ENCODE data around the gene SGPL1. TPM values are rescaled to one million over a fixed set of nuclear protein-coding genes. Genes with fewer than 3 reads are reported as not detected.
A peak's percentile ranks its signal among the peaks of the same experiment; 100 is the strongest.

Gene SGPL1
- total RNA-seq, 1 experiment from 2014 or later: 35.1 TPM

- no peak for DNase-seq
- Histone ChIP-seq H3K27me3 (ENCODE audit: control insufficient read depth, insufficient read depth, low read length) (no peaks in the 10 kb centered on the region), H3K4me3 (ENCODE audit: insufficient read depth, low read depth, low read length) (no peak overlapping the region), H3K36me3 (replicated peaks; ENCODE audit: control insufficient read depth, insufficient read depth, low read length) (no peaks in the 10 kb centered on the region)
These were observed 38.5 kb upstream of the SGPL1 start for GRCh38 chr10:70777063-70777875.

GRCh38 chr10:70778267-70778924 lies 37.4 kb upstream of the SGPL1 start:
- Histone ChIP-seq H3K27me3 (ENCODE audit: control insufficient read depth, insufficient read depth, low read length) (no peaks in the 10 kb centered on the region), H3K4me3 (ENCODE audit: insufficient read depth, low read depth, low read length) (no peak overlapping the region), H3K36me3 (replicated peaks; ENCODE audit: control insufficient read depth, insufficient read depth, low read length) (no peaks in the 10 kb centered on the region)
- DNase-seq: peak; percentile 42

- Histone ChIP-seq H3K27me3 (ENCODE audit: control insufficient read depth, insufficient read depth, low read length) (no peaks in the 10 kb centered on the region), H3K4me3 (ENCODE audit: insufficient read depth, low read depth, low read length) (no peak overlapping the region), H3K36me3 (replicated peaks; ENCODE audit: control insufficient read depth, insufficient read depth, low read length) (no peaks in the 10 kb centered on the region)
- DNase-seq: no peak
These were observed 36.7 kb upstream of the SGPL1 start for GRCh38 chr10:70779088-70779487.

GRCh38 chr10:70779511-70780369 lies 36.0 kb upstream of the SGPL1 start:
- DNase-seq: peak; percentile 13
- H3K36me3 ChIP-seq (replicated peaks; ENCODE audit: control insufficient read depth, insufficient read depth, low read length): no peaks in the 10 kb centered on the region
- no peak overlapping the region for H3K4me3 ChIP-seq (ENCODE audit: insufficient read depth, low read depth, low read length)
- no peaks in the 10 kb centered on the region for H3K27me3 ChIP-seq (ENCODE audit: control insufficient read depth, insufficient read depth, low read length)

- no peaks in the 10 kb centered on the region for H3K36me3 ChIP-seq (replicated peaks; ENCODE audit: control insufficient read depth, insufficient read depth, low read length)
- no peak overlapping the region for H3K4me3 ChIP-seq (ENCODE audit: insufficient read depth, low read depth, low read length)
- DNase-seq: peak; percentile 19
- H3K27me3 ChIP-seq (ENCODE audit: control insufficient read depth, insufficient read depth, low read length): no peaks in the 10 kb centered on the region
These were observed 35.4 kb upstream of the SGPL1 start for GRCh38 chr10:70780370-70780760.

- Histone ChIP-seq H3K4me3 (ENCODE audit: insufficient read depth, low read depth, low read length) (no peak overlapping the region), H3K36me3 (replicated peaks; ENCODE audit: control insufficient read depth, insufficient read depth, low read length) (no peaks in the 10 kb centered on the region), H3K27me3 (ENCODE audit: control insufficient read depth, insufficient read depth, low read length) (no peaks in the 10 kb centered on the region)
- DNase-seq: no peak
These were observed 35.0 kb upstream of the SGPL1 start for GRCh38 chr10:70780772-70781171.

GRCh38 chr10:70781461-70782051 lies 34.2 kb upstream of the SGPL1 start:
- Histone ChIP-seq H3K36me3 (replicated peaks; ENCODE audit: control insufficient read depth, insufficient read depth, low read length) (no peaks in the 10 kb centered on the region), H3K27me3 (ENCODE audit: control insufficient read depth, insufficient read depth, low read length) (no peaks in the 10 kb centered on the region), H3K4me3 (ENCODE audit: insufficient read depth, low read depth, low read length) (no peak overlapping the region)
- peak; percentile 16 for DNase-seq

GRCh38 chr10:70782086-70782745 lies 33.5 kb upstream of the SGPL1 start:
- H3K36me3 ChIP-seq (replicated peaks; ENCODE audit: control insufficient read depth, insufficient read depth, low read length): no peaks in the 10 kb centered on the region
- H3K27me3 ChIP-seq (ENCODE audit: control insufficient read depth, insufficient read depth, low read length): no peaks in the 10 kb centered on the region
- DNase-seq: peak; percentile 13
- H3K4me3 ChIP-seq (ENCODE audit: insufficient read depth, low read depth, low read length): no peak overlapping the region

GRCh38 chr10:70782746-70783680 lies 32.7 kb upstream of the SGPL1 start:
- DNase-seq: no peak
- no peaks in the 10 kb centered on the region for H3K27me3 ChIP-seq (ENCODE audit: control insufficient read depth, insufficient read depth, low read length)
- H3K36me3 ChIP-seq (replicated peaks; ENCODE audit: control insufficient read depth, insufficient read depth, low read length): no peaks in the 10 kb centered on the region
- H3K4me3 ChIP-seq (ENCODE audit: insufficient read depth, low read depth, low read length): no peak overlapping the region

GRCh38 chr10:70784016-70784415 lies 31.7 kb upstream of the SGPL1 start:
- no peak overlapping the region for H3K4me3 ChIP-seq (ENCODE audit: insufficient read depth, low read depth, low read length)
- H3K36me3 ChIP-seq (replicated peaks; ENCODE audit: control insufficient read depth, insufficient read depth, low read length): no peaks in the 10 kb centered on the region
- no peak for DNase-seq
- no peaks in the 10 kb centered on the region for H3K27me3 ChIP-seq (ENCODE audit: control insufficient read depth, insufficient read depth, low read length)

- no peak overlapping the region for H3K4me3 ChIP-seq (ENCODE audit: insufficient read depth, low read depth, low read length)
- peak; percentile 22 for DNase-seq
- no peaks in the 10 kb centered on the region for H3K27me3 ChIP-seq (ENCODE audit: control insufficient read depth, insufficient read depth, low read length)
- no peaks in the 10 kb centered on the region for H3K36me3 ChIP-seq (replicated peaks; ENCODE audit: control insufficient read depth, insufficient read depth, low read length)
These were observed 31.3 kb upstream of the SGPL1 start for GRCh38 chr10:70784471-70784870.

- Histone ChIP-seq H3K27me3 (ENCODE audit: control insufficient read depth, insufficient read depth, low read length) (no peaks in the 10 kb centered on the region), H3K36me3 (replicated peaks; ENCODE audit: control insufficient read depth, insufficient read depth, low read length) (no peaks in the 10 kb centered on the region), H3K4me3 (ENCODE audit: insufficient read depth, low read depth, low read length) (no peak within 1 kb of the TSS)
- DNase-seq: peak; percentile 38
These were observed 30.6 kb upstream of the SGPL1 start, which contains the start of gene TBATA for GRCh38 chr10:70785190-70785589. Gene TBATA, minus strand, starts transcription at chr10:70785377. Its CDS starts 1,998 bp downstream, at chr10:70783379.

- no peak for DNase-seq
- H3K36me3 ChIP-seq (replicated peaks; ENCODE audit: control insufficient read depth, insufficient read depth, low read length): no peaks in the 10 kb centered on the region
- no peak overlapping the region for H3K4me3 ChIP-seq (ENCODE audit: insufficient read depth, low read depth, low read length)
- no peaks in the 10 kb centered on the region for H3K27me3 ChIP-seq (ENCODE audit: control insufficient read depth, insufficient read depth, low read length)
These were observed 28.8 kb upstream of the SGPL1 start for GRCh38 chr10:70786799-70787415.
